HCT116 (cell line): ENCODE data around the gene ELMOD2. TPM values are rescaled to one million over a fixed set of nuclear protein-coding genes. Genes with fewer than 3 reads are reported as not detected.

Experiments used
- ATAC-seq: fragments of 200-7000 bp; cut with Tn5 transposase; 2 replicates; pipeline ENCODE4 v1.9.1; 2020; ENCODE audit warnings: mild to moderate bottlenecking, moderate library complexity
- BruUV-seq: library from RNA; stranded (reverse); fragments of 400-500 nt; replicated peaks from 2 replicates; lab custom pipeline; 2021; lab: Mats Ljungman, UMichigan
- CTCF ChIA-PET: fragments of 300-600 bp; sonication (Branson Sonifier 250); formaldehyde crosslinking; loops from one replicate; lab custom pipeline; 2021; ENCODE audit warnings: antibody characterized with exemption; lab: Charles Lee
- POLR2A ChIA-PET: fragments of 300-600, 350-600 bp; sonication (Branson Sonifier 250); formaldehyde crosslinking; loops from one replicate; lab custom pipeline; 2021; ENCODE audit warnings: antibody characterized with exemption; lab: Charles Lee
- RAD21 ChIA-PET, 2 experiments: fragments of 300-600 bp; sonication (Branson Sonifier 250); formaldehyde crosslinking; loops; one replicate each; lab custom pipeline; 2023; ENCODE audit warnings: low total read pairs in 2 of 2; ENCODE audit not compliant: uncharacterized antibody in 2 of 2, unreplicated experiment in 2 of 2, low non-redundant PET in 1 of 2; lab: Charles Lee
- DNase-seq: peaks from one replicate; pipeline ENCODE4 v3.0.0-alpha.2; 2010; ENCODE audit warnings: low read depth, low spot score
- H2AFZ ChIP-seq: fragments of 200-600 bp; shearing (Covaris generic), sonication (generic); 2 replicates; pipeline ENCODE4 v1.6.1; 2017; ENCODE audit warnings: low read depth, mixed run types, mixed read lengths, antibody characterized with exemption, low read length; ENCODE audit not compliant: poor library complexity, severe bottlenecking
- H3K27ac ChIP-seq: 2 replicates; pipeline ENCODE4 v1.5.1; 2012; ENCODE audit warnings: low read depth, low read length
- H3K27me3 ChIP-seq: fragments of 200-600 bp; sonication (generic); 2 replicates; pipeline ENCODE4 v1.6.1; 2016; ENCODE audit warnings: mixed run types, low read length, mixed read lengths; ENCODE audit not compliant: insufficient read depth
- H3K36me3 ChIP-seq, 2 experiments: fragments of 200-500 bp in 1 of 2; fragments of 200-600 bp in 1 of 2; sonication (Bioruptor generic) in 1 of 2; sonication (generic) in 1 of 2; 2 replicates each; pipeline versions ENCODE4 v1.5.1 to v1.6.1; 2014 to 2016; ENCODE audit warnings: low read length in 2 of 2, inconsistent platforms in 1 of 2, mixed read lengths in 1 of 2, mixed run types in 1 of 2; ENCODE audit not compliant: insufficient read depth in 2 of 2, control insufficient read depth in 1 of 2
- H3K4me1 ChIP-seq, 2 experiments: fragments of 200-600 bp in 1 of 2; sonication (generic) in 1 of 2; 2 replicates each; pipeline versions ENCODE4 v1.5.1 to v1.6.1; 2012 to 2017; ENCODE audit warnings: low read length in 2 of 2, inconsistent platforms in 1 of 2, mild to moderate bottlenecking in 1 of 2, mixed read lengths in 1 of 2, mixed run types in 1 of 2, moderate library complexity in 1 of 2; ENCODE audit not compliant: insufficient read depth in 2 of 2, control insufficient read depth in 1 of 2
- H3K4me2 ChIP-seq: fragments of 200-600 bp; sonication (generic); 2 replicates; pipeline ENCODE4 v1.6.1; 2017; ENCODE audit warnings: mixed run types, low read length, mixed read lengths
- H3K4me3 ChIP-seq, 2 experiments: fragments of 200-600 bp in 1 of 2; sonication (generic) in 1 of 2; replicated peaks in 1 of 2; 2 replicates each; pipeline ENCODE4 v1.5.1; 2011 to 2016; ENCODE audit warnings: low read length in 2 of 2, control low read depth in 1 of 2, low read depth in 1 of 2, mild to moderate bottlenecking in 1 of 2, mixed read lengths in 1 of 2, mixed run types in 1 of 2
- H3K79me2 ChIP-seq: fragments of 200-600 bp; sonication (generic); 2 replicates; pipeline ENCODE4 v1.6.1; 2017; ENCODE audit warnings: mild to moderate bottlenecking, mixed run types, low read length, moderate library complexity, mixed read lengths; ENCODE audit not compliant: insufficient read depth
- H3K9ac ChIP-seq: fragments of 200-600 bp; sonication (generic); 2 replicates; pipeline ENCODE4 v1.6.1; 2016; ENCODE audit warnings: low read length, mixed read lengths
- H3K9me2 ChIP-seq: fragments of 200-600 bp; sonication (generic), shearing (Covaris generic); 2 replicates; pipeline ENCODE4 v1.6.1; 2017; ENCODE audit warnings: mixed run types, mild to moderate bottlenecking, moderate library complexity; ENCODE audit not compliant: insufficient read depth
- H3K9me3 ChIP-seq, 2 experiments: fragments of 200-500 bp in 1 of 2; fragments of 200-600 bp in 1 of 2; sonication (Bioruptor generic) in 1 of 2; sonication (generic) in 1 of 2; 2 replicates each; pipeline ENCODE4 v1.6.1; 2014 to 2017; ENCODE audit warnings: low read length in 2 of 2, mixed read lengths in 2 of 2, inconsistent platforms in 1 of 2, low read depth in 1 of 2, mild to moderate bottlenecking in 1 of 2, mixed run types in 1 of 2, moderate library complexity in 1 of 2; ENCODE audit not compliant: control insufficient read depth in 1 of 2, insufficient read depth in 1 of 2
- H4K20me1 ChIP-seq: fragments of 200-600 bp; sonication (generic), shearing (Covaris generic); 2 replicates; pipeline ENCODE4 v1.6.1; 2017; ENCODE audit warnings: mixed run types, mild to moderate bottlenecking, moderate library complexity; ENCODE audit not compliant: insufficient read depth
- CEBPB ChIP-seq: IDR thresholded peaks from 2 replicates; pipeline ENCODE4 v1.6.1; 2012; ENCODE audit warnings: low read depth
- EZH2 ChIP-seq: fragments of 200-600 bp; sonication (generic); IDR thresholded peaks from 2 replicates; pipeline ENCODE4 v1.6.1; 2017; ENCODE audit warnings: antibody characterized with exemption, mixed run types
- FOSL1 ChIP-seq: IDR thresholded peaks from 2 replicates; pipeline ENCODE4 v1.6.1; 2012; ENCODE audit warnings: low read depth
- POLR2A ChIP-seq: IDR thresholded peaks from 2 replicates; pipeline ENCODE4 v1.7.0; 2011; ENCODE audit warnings: borderline replicate concordance; ENCODE audit not compliant: insufficient read depth, insufficient read length; ENCODE audit errors: extremely low read depth
- SRF ChIP-seq: IDR thresholded peaks from 2 replicates; pipeline ENCODE4 v1.6.1; 2012; ENCODE audit warnings: low read depth
- TCF7L2 ChIP-seq: IDR thresholded peaks from 2 replicates; pipeline ENCODE4 v1.7.0; 2011; ENCODE audit warnings: borderline replicate concordance, inconsistent platforms; ENCODE audit not compliant: insufficient read depth, insufficient read length; ENCODE audit errors: extremely low read depth
- YY1 ChIP-seq: IDR thresholded peaks from 2 replicates; pipeline ENCODE4 v1.6.1; 2011; ENCODE audit warnings: low read length, low read depth, moderate library complexity, mild to moderate bottlenecking; ENCODE audit not compliant: insufficient replicate concordance; ENCODE audit errors: extremely low read depth
- intact Hi-C: fragments of 100-400 bp; cut with micrococcal nuclease; formaldehyde crosslinking; loops from 2 replicates; pipeline ENCODE4 v1.10.0; 2022
- total RNA-seq: library from RNA; stranded (reverse); gene quantifications from one replicate; pipeline ENCODE4 v1.2.1, GENCODE V29; 2021; ENCODE audit not compliant: unreplicated experiment
- TF ChIP-seq, protein P1 (sequence below): IDR thresholded peaks from 2 replicates; pipeline ENCODE4 v1.6.1; 2012

ELMOD2 gene
- total RNA-seq, 1 experiment from 2014 or later: 26.6 TPM

DNA sequence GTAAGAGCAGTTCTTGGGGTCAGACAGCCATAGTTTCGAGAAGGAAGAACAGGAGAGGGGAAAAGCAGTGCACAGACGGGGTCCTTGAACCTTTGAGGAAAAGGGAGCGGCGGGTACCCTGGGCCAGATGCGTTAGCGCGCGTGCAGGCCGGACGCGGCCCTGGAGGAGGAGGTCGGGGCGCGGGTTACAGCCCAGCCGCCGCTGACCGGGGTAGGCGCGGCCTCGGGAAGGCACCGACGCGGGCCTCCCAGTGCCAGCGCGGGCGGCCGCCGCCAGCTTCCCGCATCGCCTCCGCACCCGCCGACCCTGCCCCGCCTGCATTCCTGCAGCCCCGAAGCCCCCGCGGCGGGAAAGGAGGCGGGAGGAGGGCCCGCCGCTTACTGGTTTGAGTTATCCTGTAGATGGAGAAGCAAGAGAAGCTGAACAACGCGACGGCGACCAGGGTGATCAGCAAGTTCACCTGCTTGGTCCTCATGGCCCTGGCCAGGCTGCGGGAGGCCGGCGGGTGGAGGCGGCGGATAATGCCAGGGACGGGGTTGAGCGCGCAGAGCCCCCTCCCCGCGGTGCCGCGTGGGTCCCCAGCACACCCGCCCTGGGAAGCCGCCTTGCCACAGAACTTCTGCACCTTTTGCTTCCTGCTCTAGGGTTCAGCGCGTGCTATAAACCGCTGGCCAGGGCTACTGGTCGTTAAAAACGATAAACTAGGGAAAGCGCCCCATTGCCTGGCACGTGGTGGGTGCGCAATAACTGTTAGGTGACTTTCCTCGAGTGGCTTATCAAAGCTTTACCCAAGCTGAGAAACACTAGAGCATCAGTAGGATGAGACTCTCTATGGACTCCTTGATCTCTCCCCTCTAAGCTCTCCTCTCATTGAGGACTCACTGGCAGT is 26.0 kb upstream of the ELMOD2 start, which contains the start of gene MGAT4D (continued):
- TF ChIP-seq YY1 (no peak), SRF (no peak), TCF7L2 (no peak), CEBPB (no peak)

DNA sequence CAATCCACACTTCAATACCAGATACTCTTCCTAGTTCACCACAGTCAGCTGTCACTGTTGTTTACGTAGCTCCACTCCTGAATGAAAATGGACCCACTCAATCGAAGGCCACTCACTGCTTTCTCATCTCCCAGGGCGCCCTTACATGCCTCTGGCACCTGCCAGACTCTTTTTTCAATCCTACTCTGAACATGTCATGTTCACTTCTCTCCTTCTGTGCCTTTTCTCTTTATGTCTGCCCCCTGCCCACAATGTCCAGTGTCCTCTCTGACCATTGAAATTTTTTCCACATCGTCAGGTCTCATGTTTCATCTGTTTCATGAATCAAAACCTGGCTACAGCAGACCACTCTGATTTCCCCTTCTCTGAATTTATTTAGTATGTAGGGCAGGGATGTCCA is 24.6 kb upstream of the ELMOD2 start:
- no peaks in the 10 kb centered on the region for H3K27me3 ChIP-seq

More for the DNA sequence above, 24.6 kb upstream of the ELMOD2 start:
- ATAC-seq: no peak
- Histone ChIP-seq H3K4me1 (no peaks in the 10 kb centered on the region), H3K36me3 (no peaks in the 10 kb centered on the region), H3K9me2 (no peaks in the 10 kb centered on the region), H3K9ac (no peak overlapping the region), H3K9me3 (no peaks in the 10 kb centered on the region), H3K27ac (no peak overlapping the region), H2AFZ (no peak overlapping the region), H4K20me1 (no peaks in the 10 kb centered on the region), H3K4me3 (no peak overlapping the region), H3K79me2 (no peaks in the 10 kb centered on the region), H3K4me2 (no peak overlapping the region)
- POLR2A ChIA-PET: no interaction called here
- intact Hi-C loops: no loop called here
- RAD21 ChIA-PET: no interaction called here
- TF ChIP-seq, protein P1, sequence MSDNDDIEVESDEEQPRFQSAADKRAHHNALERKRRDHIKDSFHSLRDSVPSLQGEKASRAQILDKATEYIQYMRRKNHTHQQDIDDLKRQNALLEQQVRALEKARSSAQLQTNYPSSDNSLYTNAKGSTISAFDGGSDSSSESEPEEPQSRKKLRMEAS: no peak
- TF ChIP-seq POLR2A (no peak), SRF (no peak), CEBPB (no peak), EZH2 (no peak), TCF7L2 (no peak), FOSL1 (no peak)
- DNase-seq: no peak
- CTCF ChIA-PET: no interaction called here
- BruUV-seq: no TSS peak
